CD4-positive, CD25-positive, alpha-beta regulatory T cell (primary cell): ENCODE data around the gene FAM229B. TPM values are rescaled to one million over a fixed set of nuclear protein-coding genes. Genes with fewer than 3 reads are reported as not detected.
"Not testable (repeated sequence)": the region's sequence is repeated elsewhere in the genome, so short reads cannot be mapped to it uniquely, and the experiment has no call there.

Experiments used
- ATAC-seq, 2 donors: fragments of 150-1000 bp; cut with Tn5 transposase; one replicate each; pipeline ENCODE4 v1.10.0; 2021; ENCODE audit warnings: low read depth in 2 of 2, moderate number of reproducible peaks in 2 of 2, moderate library complexity in 1 of 2
- DNase-seq, 3 donors: peaks; one replicate each; pipeline versions ENCODE4 v3.0.0 to v3.0.0-alpha.2; 2012 to 2022; ENCODE audit warnings: mixed read lengths in 1 of 3
- H3K27ac ChIP-seq: one replicate; pipeline ENCODE4 v1.7.0; 2013; ENCODE audit warnings: mild to moderate bottlenecking, low read length; ENCODE audit not compliant: insufficient read depth, poor library complexity, severe bottlenecking
- H3K27me3 ChIP-seq: one replicate; pipeline ENCODE4 v1.7.0; 2013; ENCODE audit warnings: low read length; ENCODE audit not compliant: control insufficient read depth, insufficient read depth
- H3K36me3 ChIP-seq: one replicate; pipeline ENCODE4 v1.7.0; 2013; ENCODE audit warnings: mild to moderate bottlenecking, low read length, moderate library complexity; ENCODE audit not compliant: control insufficient read depth, insufficient read depth
- H3K4me1 ChIP-seq: 2 replicates; pipeline ENCODE4 v1.7.0; 2013; ENCODE audit warnings: mild to moderate bottlenecking, low read length; ENCODE audit not compliant: insufficient read depth, control insufficient read depth, poor library complexity, severe bottlenecking
- H3K4me3 ChIP-seq: one replicate; pipeline ENCODE4 v1.7.0; 2013; ENCODE audit warnings: low read depth, mild to moderate bottlenecking, low read length, moderate library complexity
- H3K9me3 ChIP-seq, 2 experiments: 1 replicate in 1 of 2; 2 replicates in 1 of 2; pipeline ENCODE4 v1.7.0; 2013; ENCODE audit warnings: low read length in 2 of 2, mild to moderate bottlenecking in 1 of 2, moderate library complexity in 1 of 2; ENCODE audit not compliant: control insufficient read depth in 2 of 2
- H3K27ac Mint-ChIP-seq, 3 donors: one replicate each; pipeline ENCODE4 v1.8.0; 2020 to 2022; ENCODE audit warnings: mild to moderate bottlenecking in 3 of 3, mixed read lengths in 3 of 3, moderate library complexity in 2 of 3
- H3K27me3 Mint-ChIP-seq: one replicate; pipeline ENCODE4 v1.8.0; 2022; ENCODE audit warnings: mild to moderate bottlenecking, mixed read lengths
- H3K36me3 Mint-ChIP-seq: one replicate; pipeline ENCODE4 v1.8.0; 2020; ENCODE audit warnings: mixed read lengths
- H3K4me1 Mint-ChIP-seq, 4 donors: one replicate each; pipeline ENCODE4 v1.8.0; 2020 to 2022; ENCODE audit warnings: mixed read lengths in 4 of 4, mild to moderate bottlenecking in 1 of 4
- H3K4me3 Mint-ChIP-seq, 4 donors: one replicate each; pipeline ENCODE4 v1.8.0; 2020 to 2022; ENCODE audit warnings: mild to moderate bottlenecking in 4 of 4, mixed read lengths in 4 of 4, moderate library complexity in 3 of 4
- H3K9me3 Mint-ChIP-seq, 7 donors: one replicate each; pipeline ENCODE4 v1.8.0; 2020 to 2022; ENCODE audit warnings: mixed read lengths in 7 of 7, mild to moderate bottlenecking in 3 of 7, moderate library complexity in 2 of 7
- polyA plus RNA-seq, 4 donors: library from polyadenylated mRNA; unstranded; fragments of 300-500 nt; fragmentation: Illumina TruSeq; gene quantifications; one replicate each; pipeline ENCODE4 v1.2.3, GENCODE V29; 2021
- total RNA-seq: library from RNA; stranded (reverse); gene quantifications from one replicate; pipeline ENCODE4 v1.2.3, GENCODE V29; 2022

FAM229B gene
- total and polyA plus RNA-seq, 5 donors from 2014 or later: 0.49 to 5.2 (median 3.8) TPM

DNA sequence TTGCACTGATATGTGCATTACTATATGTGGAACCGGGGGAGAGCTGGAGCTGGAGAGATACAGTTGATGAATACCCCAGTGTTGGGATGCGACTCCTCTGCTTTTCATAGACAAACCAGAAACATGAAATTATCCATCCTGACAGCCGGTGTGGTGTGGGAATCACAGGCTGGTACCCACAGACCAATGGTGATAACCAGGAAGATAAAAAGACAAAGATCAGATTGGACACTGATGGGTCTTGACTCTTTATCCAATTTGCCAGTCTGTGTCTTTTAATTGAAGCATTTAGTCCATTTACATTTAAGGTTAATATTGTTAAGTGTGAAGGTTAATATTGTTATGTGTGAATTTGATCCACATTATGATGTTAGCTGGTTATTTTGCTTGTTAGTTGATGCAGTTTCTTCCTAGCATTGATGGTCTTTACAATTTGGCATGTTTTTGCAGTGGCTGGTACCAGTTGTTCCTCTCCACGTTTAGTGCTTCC lies 36.1 kb upstream of the FAM229B start:
- not testable (repeated sequence) for DNase-seq

DNA sequence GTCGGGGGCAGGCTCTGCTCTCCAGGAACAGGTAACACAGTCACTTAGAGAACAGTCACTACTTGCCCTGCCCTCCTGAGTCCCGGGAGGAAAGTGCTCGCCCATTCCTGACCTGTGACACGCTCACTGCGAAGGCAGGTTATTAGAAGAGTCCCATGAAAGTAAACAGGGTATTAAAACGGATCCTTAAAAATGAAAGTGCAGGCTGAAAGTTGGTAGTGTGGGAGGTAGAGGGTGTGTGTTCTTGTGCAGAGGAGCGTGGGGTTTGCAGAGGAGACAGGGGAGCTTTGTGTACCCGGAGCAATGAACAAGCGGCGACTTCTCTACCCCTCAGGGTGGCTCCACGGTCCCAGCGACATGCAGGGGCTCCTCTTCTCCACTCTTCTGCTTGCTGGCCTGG lies 33.4 kb upstream of the FAM229B start, which contains the start of gene CCN6:
TSS of gene CCN6 (plus strand) at position 104 of the 400 bp plus-strand sequence. CDS start at position 358, 254 bp downstream.
- Histone ChIP-seq H3K4me1 (no peaks in the 10 kb centered on the region), H3K36me3 (no peaks in the 10 kb centered on the region), H3K4me3 (no peak within 1 kb of the TSS), H3K27me3 (peaks cover 3% of the 10 kb centered on the region), H3K9me3 (no peaks in the 10 kb centered on the region), H3K27ac (no peak within 1 kb of the TSS)
- DNase-seq (no peak), ATAC-seq (no peak)
- Mint-ChIP-seq H3K4me3 (no peak within 1 kb of the TSS), H3K4me1 (peaks cover 0 to 3% (median 0%) of the 10 kb centered on the region in 4 donors), H3K9me3 (no peaks in the 10 kb centered on the region), H3K27ac (peak within 1 kb of the TSS in 1 of 3 donors; percentile 85), H3K27me3 (peaks cover 4% of the 10 kb centered on the region), H3K36me3 (no peaks in the 10 kb centered on the region)

More for the DNA sequence above, 36.1 kb upstream of the FAM229B start:
- not testable (repeated sequence) for H3K4me3 ChIP-seq, H3K27me3 ChIP-seq, H3K9me3 ChIP-seq, H3K27ac Mint-ChIP-seq, H3K36me3 Mint-ChIP-seq, ATAC-seq, H3K9me3 Mint-ChIP-seq, H3K27me3 Mint-ChIP-seq, H3K4me3 Mint-ChIP-seq, H3K4me1 Mint-ChIP-seq, H3K4me1 ChIP-seq, H3K27ac ChIP-seq, H3K36me3 ChIP-seq

DNA sequence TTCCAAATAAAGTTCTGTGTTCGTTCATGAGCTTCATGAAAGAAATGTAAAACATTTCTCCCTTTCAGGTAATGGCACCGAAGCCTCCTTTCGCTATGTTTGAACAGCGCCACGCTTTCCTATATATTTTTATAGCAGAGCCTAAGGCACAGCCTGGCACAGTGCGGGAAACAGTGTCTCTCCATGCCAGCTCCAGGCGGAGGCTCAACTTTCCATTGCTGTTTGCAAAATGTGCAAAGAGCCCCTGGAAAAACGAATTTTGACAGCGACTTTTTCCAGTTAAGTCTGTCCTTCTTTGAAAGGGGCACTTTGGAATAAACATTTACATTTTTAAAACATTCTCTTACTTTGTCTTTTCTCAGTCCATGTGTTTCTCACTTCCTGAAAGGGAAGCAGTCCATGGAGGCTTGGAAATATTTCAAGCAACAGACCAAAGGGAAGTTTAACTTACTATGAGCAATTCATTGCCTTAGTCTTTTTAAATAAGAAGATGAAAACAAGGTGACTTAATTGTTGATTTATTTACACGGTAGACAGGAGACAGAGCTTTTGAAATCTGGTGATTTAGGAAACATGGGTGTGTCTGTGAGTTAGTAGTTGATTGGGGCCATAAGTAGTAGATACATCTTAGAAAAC lies 32.7 kb upstream of the FAM229B start:
- Histone ChIP-seq H3K9me3 (no peaks in the 10 kb centered on the region), H3K27me3 (peaks cover 5% of the 10 kb centered on the region), H3K27ac (no peak overlapping the region), H3K36me3 (no peaks in the 10 kb centered on the region), H3K4me3 (no peak overlapping the region), H3K4me1 (no peaks in the 10 kb centered on the region)
- peaks cover 4% of the 10 kb centered on the region for H3K27me3 Mint-ChIP-seq
- no peak overlapping the region for H3K27ac Mint-ChIP-seq
- H3K9me3 Mint-ChIP-seq: no peaks in the 10 kb centered on the region
- H3K36me3 Mint-ChIP-seq: no peaks in the 10 kb centered on the region
- no peak overlapping the region for H3K4me3 Mint-ChIP-seq
- no peak for ATAC-seq
- no peak for DNase-seq
- H3K4me1 Mint-ChIP-seq: peaks cover 0 to 3% (median 0%) of the 10 kb centered on the region in 4 donors

DNA sequence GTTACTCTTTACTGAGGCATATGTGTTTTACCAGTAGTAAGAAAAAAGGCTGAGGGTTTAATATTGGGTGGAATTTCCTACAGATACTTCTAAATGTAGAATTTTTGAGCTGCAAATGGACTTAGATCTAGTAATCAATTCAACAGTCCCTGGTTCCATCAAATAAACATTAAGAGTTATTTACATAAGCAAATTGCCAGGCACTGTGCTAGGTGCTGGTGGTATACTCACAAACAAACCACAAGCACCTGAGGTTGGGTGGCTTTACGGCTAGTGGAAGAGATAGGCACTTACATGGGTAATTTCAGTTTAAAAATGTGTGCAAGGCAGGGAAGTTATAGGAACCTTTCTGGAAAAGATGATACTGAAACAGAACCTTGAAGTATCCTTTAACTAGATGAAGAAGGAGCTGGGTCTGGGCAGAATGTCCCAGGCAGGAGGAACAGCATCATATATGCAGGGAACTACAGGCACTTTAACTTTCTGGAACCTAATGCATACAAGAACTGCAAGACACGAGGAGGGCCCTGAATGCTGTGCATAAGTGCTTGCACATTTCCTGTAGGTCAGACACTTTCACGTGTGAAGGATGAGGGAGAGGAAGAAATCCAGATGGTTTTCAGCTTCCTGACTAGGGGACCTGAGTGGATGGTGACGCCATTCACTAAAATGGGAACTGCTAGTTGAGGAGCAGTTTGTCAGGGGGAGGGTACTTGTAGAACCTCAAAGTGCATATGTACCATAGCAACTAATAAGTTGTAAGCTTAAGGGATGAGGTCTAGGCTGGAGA lies 29.0 kb upstream of the FAM229B start:
- H3K27ac Mint-ChIP-seq: no peak overlapping the region
- no peaks in the 10 kb centered on the region for H3K9me3 Mint-ChIP-seq
- Histone ChIP-seq H3K36me3 (no peaks in the 10 kb centered on the region), H3K27ac (no peak overlapping the region), H3K9me3 (no peaks in the 10 kb centered on the region), H3K27me3 (peaks cover 5% of the 10 kb centered on the region), H3K4me1 (no peaks in the 10 kb centered on the region), H3K4me3 (no peak overlapping the region)
- no peaks in the 10 kb centered on the region for H3K36me3 Mint-ChIP-seq
- no peaks in the 10 kb centered on the region for H3K4me1 Mint-ChIP-seq
- H3K27me3 Mint-ChIP-seq: peaks cover 8% of the 10 kb centered on the region
- no peak for ATAC-seq
- no peak overlapping the region for H3K4me3 Mint-ChIP-seq
- DNase-seq: no peak

DNA sequence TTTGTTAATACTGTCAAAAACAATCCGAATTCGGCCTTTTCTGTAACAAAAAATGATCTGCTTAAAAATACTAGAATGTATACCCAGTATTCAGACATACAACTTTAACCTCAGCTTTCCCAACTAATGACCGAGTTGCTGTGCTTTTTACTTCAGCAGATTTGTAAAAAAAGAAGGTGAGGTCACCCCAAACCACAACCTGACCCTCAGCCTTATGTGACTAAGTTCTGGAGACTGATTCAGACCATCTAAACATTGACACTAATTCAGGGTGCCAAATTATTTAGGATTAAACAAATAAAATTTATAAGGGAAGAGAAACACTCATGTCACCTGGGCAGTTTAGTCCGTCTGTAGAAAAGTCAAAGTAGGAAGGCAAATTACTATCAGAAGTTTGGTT lies 25.8 kb upstream of the FAM229B start:
- no peak for DNase-seq
- H3K27me3 Mint-ChIP-seq: peaks cover 15% of the 10 kb centered on the region
- H3K4me3 ChIP-seq: no peak overlapping the region
- ATAC-seq: no peak
- no peak overlapping the region for H3K4me3 Mint-ChIP-seq
- no peak overlapping the region for H3K27ac Mint-ChIP-seq
- H3K27me3 ChIP-seq: peaks cover 5% of the 10 kb centered on the region
- H3K36me3 ChIP-seq: no peaks in the 10 kb centered on the region
- H3K9me3 ChIP-seq: no peaks in the 10 kb centered on the region
- H3K4me1 Mint-ChIP-seq: no peaks in the 10 kb centered on the region
- no peak overlapping the region for H3K27ac ChIP-seq
- no peaks in the 10 kb centered on the region for H3K4me1 ChIP-seq
- no peaks in the 10 kb centered on the region for H3K36me3 Mint-ChIP-seq
- H3K9me3 Mint-ChIP-seq: no peaks in the 10 kb centered on the region

DNA sequence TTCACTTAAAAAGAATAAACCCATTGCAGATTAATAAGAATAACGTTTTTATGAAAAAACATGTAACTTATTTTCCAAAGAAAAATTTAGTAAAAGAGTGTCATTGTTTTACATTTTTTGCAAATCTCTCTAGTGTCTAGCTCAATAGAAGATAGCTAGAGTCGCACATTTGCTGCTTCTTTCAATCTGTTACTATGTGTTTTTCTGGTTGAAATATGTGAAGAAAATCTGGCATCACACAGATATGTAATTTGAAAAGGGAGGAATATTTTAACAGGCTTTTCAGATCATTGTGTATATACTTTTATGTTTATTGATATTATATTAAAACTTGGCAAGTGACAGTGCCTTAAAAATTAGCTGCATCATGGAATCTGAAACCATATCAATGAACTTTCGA lies 24.4 kb upstream of the FAM229B start:
- Mint-ChIP-seq H3K27me3 (peaks cover 15% of the 10 kb centered on the region), H3K9me3 (no peaks in the 10 kb centered on the region), H3K4me3 (no peak overlapping the region), H3K36me3 (no peaks in the 10 kb centered on the region), H3K27ac (no peak overlapping the region), H3K4me1 (peaks cover 0 to 5% (median 3%) of the 10 kb centered on the region in 4 donors)
- Histone ChIP-seq H3K36me3 (no peaks in the 10 kb centered on the region), H3K4me1 (no peaks in the 10 kb centered on the region), H3K27ac (no peak overlapping the region), H3K9me3 (no peaks in the 10 kb centered on the region), H3K27me3 (peaks cover 3% of the 10 kb centered on the region), H3K4me3 (no peak overlapping the region)
- DNase-seq: no peak
- no peak for ATAC-seq

DNA sequence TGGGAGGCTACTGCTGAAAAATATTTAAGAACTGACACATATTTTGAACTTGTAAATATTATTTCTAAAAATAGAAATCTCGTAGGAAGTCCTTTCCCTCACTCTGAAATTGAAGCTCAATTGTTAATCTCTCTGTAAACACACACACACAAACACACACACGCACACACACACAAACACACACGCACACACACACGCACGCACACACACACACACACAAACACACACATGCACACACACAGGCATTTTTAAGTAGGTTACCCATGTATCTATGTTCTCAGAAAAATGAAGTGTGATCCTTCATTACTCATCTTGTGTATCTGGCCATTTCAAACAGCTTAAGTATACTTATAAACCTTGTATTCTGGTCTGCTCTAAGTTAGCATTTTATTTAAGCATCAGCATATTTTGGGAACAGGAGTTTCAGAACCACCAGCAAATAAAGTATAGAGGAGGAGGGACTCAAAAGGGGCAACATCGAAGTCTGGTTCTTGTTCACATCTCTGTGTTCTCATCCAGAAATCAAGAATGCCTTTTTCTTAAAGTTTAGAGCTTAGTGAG lies 21.9 kb upstream of the FAM229B start:
- peaks cover 7% of the 10 kb centered on the region for H3K36me3 ChIP-seq
- Mint-ChIP-seq H3K36me3 (peaks cover 3% of the 10 kb centered on the region), H3K27me3 (peaks cover 15% of the 10 kb centered on the region), H3K9me3 (no peaks in the 10 kb centered on the region), H3K27ac (peak overlapping the region in 1 of 3 donors; percentile 32), H3K4me1 (peaks cover 0 to 5% (median 3%) of the 10 kb centered on the region in 4 donors), H3K4me3 (no peak overlapping the region)
- no peak overlapping the region for H3K27ac ChIP-seq
- no peak overlapping the region for H3K4me3 ChIP-seq
- H3K4me1 ChIP-seq: no peaks in the 10 kb centered on the region
- no peak for ATAC-seq
- H3K9me3 ChIP-seq: no peaks in the 10 kb centered on the region
- no peak for DNase-seq
- H3K27me3 ChIP-seq: no peaks in the 10 kb centered on the region
